GM19438 (cell line): ENCODE results near the gene METTL2A.
"Not testable (repeated sequence)": the region's sequence is repeated elsewhere in the genome, so short reads cannot be mapped to it uniquely, and the experiment has no call there.

Source experiments
- ATAC-seq: cut with Tn5 transposase; IDR thresholded peaks from one replicate; pipeline ENCODE4 v1.9.1; 2021; ENCODE audit warnings: low read depth; ENCODE audit not compliant: unreplicated experiment

METTL2A gene

GRCh38 chr17:62470666-62471379 is 47.1 kb downstream of the METTL2A start:
- ATAC-seq = not testable (repeated sequence)

- ATAC-seq = not testable (repeated sequence)
These were observed 47.7 kb downstream of the METTL2A start for GRCh38 chr17:62471380-62471880.

GRCh38 chr17:62473030-62473982 is 49.6 kb downstream of the METTL2A start:
- not testable (repeated sequence) for ATAC-seq

DNA sequence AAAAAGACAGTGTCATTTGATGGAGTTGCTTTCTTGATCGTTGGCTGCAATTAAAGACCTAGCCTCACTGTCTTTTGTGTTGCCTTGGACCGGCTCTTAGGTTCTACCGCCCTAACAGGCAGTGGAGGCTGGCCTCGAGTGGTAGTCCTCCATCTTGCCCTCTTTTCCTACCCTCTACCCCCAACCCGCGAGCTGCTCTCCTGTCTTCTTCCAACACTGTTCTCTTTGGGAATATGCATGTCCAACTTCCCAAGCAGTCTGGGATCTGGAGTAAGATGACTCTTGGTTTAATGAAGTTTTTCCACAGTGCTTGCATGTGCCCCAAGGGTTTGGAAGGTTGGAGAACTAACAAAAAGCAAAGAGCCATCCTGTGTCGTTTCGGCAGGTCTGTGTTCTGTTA is 53.4 kb downstream of the METTL2A start:
- ATAC-seq = not testable (repeated sequence)

DNA sequence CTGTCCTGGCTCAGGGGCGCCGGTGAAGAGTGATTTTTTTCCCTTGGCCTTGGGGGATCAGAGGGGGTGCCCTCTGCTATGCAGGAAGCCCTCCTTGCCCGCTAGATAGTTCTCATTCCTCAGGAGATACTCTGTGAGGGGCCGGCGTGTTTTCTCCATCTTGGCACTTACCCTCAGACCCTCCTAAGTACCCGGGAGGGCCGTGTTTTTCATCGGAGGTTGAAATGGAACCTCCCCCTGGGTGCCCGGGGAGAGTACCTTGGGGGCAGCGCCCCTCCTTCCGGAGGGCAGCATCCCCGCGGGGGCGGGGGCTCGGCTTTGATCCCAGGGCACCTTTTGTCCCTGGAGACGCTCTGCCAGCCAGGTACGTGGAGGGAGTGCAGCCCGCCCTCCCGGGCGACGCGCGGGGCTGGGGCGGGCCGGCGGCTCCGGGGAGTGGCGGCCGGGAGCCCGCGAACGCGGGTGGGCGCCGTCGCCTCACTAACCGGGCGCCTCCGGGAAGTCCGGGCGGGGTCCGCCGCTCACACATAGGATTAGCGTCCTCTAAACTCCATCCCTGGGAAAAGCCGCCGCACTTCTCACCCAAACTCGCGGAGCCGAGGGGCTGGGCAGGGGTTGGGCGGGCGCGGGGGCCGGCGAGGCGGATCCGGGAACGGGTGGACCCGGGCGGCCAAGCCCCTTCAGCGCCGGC is 54.2 kb downstream of the METTL2A start:
- peak; percentile 23 for ATAC-seq

- ATAC-seq = peak; percentile 65
These were observed 54.8 kb downstream of the METTL2A start, which contains the start of gene TLK2 for GRCh38 chr17:62478424-62478879. TSS of gene TLK2 (plus strand) at chr17:62478825. CDS start at chr17:62481126, 2,301 bp downstream.

- peak; percentile 33 for ATAC-seq
These were observed 55.4 kb downstream of the METTL2A start for GRCh38 chr17:62478880-62479638.

DNA sequence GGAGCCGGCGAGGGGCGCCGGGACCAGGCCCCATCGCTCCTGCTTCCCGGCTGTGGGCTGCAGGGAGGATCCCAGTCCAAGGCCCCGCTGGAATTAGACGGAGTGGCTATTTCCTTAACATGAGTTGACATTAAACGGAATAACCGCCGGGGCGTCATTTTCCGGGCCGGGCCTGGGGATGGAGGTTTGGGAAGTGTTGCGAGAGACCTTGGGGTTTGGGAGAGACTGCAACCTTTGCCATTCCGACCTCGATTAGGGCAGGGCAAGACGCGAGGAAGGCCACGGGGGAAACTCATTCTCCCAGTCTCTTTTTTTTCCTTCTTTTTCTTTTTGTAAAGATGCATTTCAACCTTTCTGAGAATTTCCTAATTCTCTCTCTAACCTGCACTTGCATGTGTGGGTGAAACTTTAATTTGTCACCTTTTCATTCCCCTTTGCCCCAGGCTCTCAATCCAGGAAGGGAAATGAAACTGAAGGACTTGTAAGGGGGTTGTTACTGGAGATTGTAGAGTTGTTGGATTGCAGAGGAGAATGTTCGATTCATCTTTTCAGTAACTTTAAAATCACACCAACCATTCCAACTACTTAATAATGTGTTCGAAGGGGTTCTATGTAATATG is 56.1 kb downstream of the METTL2A start:
- not testable (repeated sequence) for ATAC-seq

DNA sequence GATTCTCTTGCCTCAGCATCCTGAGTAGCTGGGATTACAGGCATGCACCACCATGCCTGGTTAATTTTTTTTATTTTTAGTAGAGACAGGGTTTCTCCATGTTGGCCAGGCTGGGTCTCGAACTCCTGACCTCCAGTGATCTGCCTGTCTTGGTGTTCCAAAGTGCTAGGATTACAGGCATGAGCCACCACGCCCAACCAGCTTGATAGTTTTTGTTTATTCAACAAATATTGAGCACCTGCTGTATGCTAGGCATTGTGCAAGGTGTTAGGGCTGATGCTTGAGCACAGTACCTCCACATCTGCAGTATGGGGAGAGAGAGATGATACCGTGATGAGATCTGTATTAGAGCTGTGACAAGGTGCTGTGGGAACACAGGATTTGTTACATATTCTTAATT is 58.9 kb downstream of the METTL2A start:
- ATAC-seq = not testable (repeated sequence)

GRCh38 chr17:62490990-62491389 is 67.3 kb downstream of the METTL2A start:
- not testable (repeated sequence) for ATAC-seq

DNA sequence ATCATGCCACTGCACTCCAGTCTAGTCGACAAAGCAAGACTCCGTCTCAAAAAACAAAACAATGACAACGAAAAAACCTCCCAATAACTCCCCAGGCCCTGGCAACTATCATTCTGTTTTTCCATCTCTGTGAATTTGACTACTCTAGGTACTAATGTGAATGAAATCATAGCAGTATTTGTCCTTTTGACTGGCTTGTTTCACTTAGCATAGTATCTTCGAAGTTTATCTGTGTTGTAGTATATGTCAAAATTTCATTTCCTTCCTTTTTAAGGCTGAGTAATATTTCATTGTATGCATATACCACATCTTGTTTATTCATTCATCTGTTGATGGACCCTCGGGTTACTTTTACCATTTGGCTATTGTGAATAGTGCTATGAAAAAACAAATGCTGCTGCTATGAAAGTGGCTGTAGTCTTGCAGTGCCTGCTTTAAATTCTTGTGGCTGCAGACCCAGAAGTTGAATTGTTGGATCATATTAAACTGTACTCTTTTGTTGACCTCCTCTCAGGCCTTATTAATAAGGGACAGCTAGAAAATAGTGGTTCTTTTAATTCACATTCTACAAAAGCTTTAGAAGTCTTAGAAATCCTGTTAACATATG is 69.5 kb downstream of the METTL2A start:
- ATAC-seq = not testable (repeated sequence)

- not testable (repeated sequence) for ATAC-seq
These were observed 70.4 kb downstream of the METTL2A start for GRCh38 chr17:62494073-62494472.

DNA sequence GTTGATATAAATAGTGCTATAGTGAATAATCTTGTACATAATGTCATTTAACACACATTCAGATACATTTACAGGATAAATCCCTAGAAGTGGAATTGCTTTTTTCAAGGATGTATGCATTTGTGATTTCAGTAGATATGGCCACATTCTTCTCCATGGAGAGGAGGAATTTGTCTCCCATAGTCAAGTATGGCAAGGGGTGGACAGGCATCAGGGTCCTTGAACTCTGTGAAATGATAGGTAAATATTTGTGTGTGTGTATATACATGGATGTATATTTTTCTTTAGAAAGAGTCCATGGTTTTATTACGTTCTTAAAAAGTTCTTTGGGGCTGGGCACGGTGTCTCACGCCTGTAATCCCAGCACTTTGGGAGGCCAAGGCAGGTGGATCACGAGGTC is 72.6 kb downstream of the METTL2A start:
- ATAC-seq = not testable (repeated sequence)

DNA sequence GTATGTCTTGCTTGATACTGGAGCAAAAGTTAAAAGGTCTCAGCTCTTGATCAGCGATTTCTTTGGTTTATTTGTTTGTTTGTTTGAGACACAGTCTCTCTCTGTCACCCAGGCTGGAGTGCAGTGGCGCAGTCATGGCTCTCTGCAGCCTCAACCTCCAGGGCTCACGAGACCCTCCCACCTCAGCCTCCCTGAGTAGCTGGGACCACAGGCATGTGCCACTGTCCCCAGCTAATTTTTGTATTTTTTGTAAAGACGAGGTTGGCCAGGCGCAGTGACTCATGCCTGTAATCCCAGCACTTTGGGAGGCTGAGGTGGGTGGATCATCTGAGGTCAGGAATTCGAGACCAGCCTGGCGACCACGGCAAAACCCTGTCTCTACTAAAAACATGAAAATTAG is 75.1 kb downstream of the METTL2A start:
- ATAC-seq = not testable (repeated sequence)
